Adrenal gland (tissue), 5 donors: Measurements from ENCODE around the gene ARHGEF3.
A peak's percentile ranks its signal among the peaks of the same experiment; 100 is the strongest.

Experiments used
- CTCF ChIP-seq, 6 experiments: fragments of 450-650 bp in 4 of 6; fragments of 200-600 bp in 2 of 6; sonication (generic) in 1 of 6; IDR thresholded peaks; 1 replicate in 5 of 6; 2 replicates in 1 of 6; pipeline versions ENCODE4 v1.5.1 to v1.8.0; 2016 to 2021; ENCODE audit warnings: antibody characterized with exemption in 6 of 6, mild to moderate bottlenecking in 2 of 6, moderate library complexity in 1 of 6
- POLR2A ChIP-seq, 2 donors: fragments of 450-650 bp; IDR thresholded peaks; one replicate each; pipeline ENCODE4 v1.6.1; 2017; ENCODE audit warnings: antibody characterized with exemption in 2 of 2, mild to moderate bottlenecking in 2 of 2, moderate library complexity in 1 of 2
- donor health status: DM: no; HTN: no; CAD: no.

- TF ChIP-seq POLR2A (IDR thresholded peaks at IDR 0.05) (no peak), CTCF (IDR thresholded peaks at IDR 0.05) (peak; percentile 49 to 84 (median 70))
Measured at GRCh38 chr3:56799251-56799882, 2.4 kb downstream of the ARHGEF3 start.
